ENCODE data around the gene MCC.

- no peak for TF ChIP-seq CTCF (IDR thresholded peaks at IDR 0.05; ENCODE audit: low read depth, low read length, missing input control)
- TF ChIP-seq RAD21 (IDR thresholded peaks at IDR 0.05): peak in 1 of 2 donors; percentile 49
- peak; percentile 39 to 57 for TF ChIP-seq JUND (IDR thresholded peaks at IDR 0.05)
- TF ChIP-seq YY1 (IDR thresholded peaks at IDR 0.05): no peak
- no peak for TF ChIP-seq EGR1 (IDR thresholded peaks at IDR 0.05; ENCODE audit: low read depth in 2 of 2)
- peak; percentile 51 to 64 for TF ChIP-seq HNF4A (conservative IDR thresholded peaks at IDR 0.05)
- TF ChIP-seq FOXA1 (IDR thresholded peaks at IDR 0.05): peak; percentile 69
- peak; percentile 55 for TF ChIP-seq ATF3 (IDR thresholded peaks at IDR 0.05)
- TF ChIP-seq ZBTB33 (IDR thresholded peaks at IDR 0.05): no peak
- peak; percentile 12 for TF ChIP-seq MAX (IDR thresholded peaks at IDR 0.05)
- no peak for TF ChIP-seq TAF1 (conservative IDR thresholded peaks at IDR 0.05)
- TF ChIP-seq REST (IDR thresholded peaks at IDR 0.05): no peak
- peak; percentile 38 for TF ChIP-seq SP1 (IDR thresholded peaks at IDR 0.05)
- TF ChIP-seq HNF4G (IDR thresholded peaks at IDR 0.05): no peak
Observed at GRCh38 chr5:113266227-113266912, 221.9 kb downstream of the MCC start.

Data from liver (tissue), 3 donors.